H1 (cell line): ENCODE measurements around the gene MTURN. TPM values are rescaled to one million over a fixed set of nuclear protein-coding genes. Genes with fewer than 3 reads are reported as not detected.

ENCODE experiments used
- CTCF ChIA-PET: fragments of 300-600 bp; sonication (Branson Sonifier 250); formaldehyde crosslinking; loops from one replicate; lab custom pipeline; 2021; ENCODE audit not compliant: partially characterized antibody; lab: Charles Lee
- POLR2A ChIA-PET: fragments of 300-600 bp; sonication (Branson Sonifier 250); formaldehyde crosslinking; loops from one replicate; lab custom pipeline; 2021; ENCODE audit warnings: inconsistent platforms; ENCODE audit not compliant: partially characterized antibody; lab: Charles Lee
- DNase-seq, 2 experiments: peaks; one replicate each; pipeline versions ENCODE4 v3.0.0 to v3.0.0-alpha.2; 2010 to 2022; ENCODE audit warnings: low spot score in 2 of 2, low read depth in 1 of 2, mixed read lengths in 1 of 2
- FAIRE-seq: peaks from 2 replicates; lab custom pipeline; 2011; peaks lifted over from hg19 to GRCh38; lab: Jason Lieb, UNC
- H2AFZ ChIP-seq: 2 replicates; pipeline ENCODE4 v1.8.1; 2012; ENCODE audit warnings: low read length, inconsistent platforms
- H2AK5ac ChIP-seq: 2 replicates; pipeline ENCODE4 v1.6.1; 2013; ENCODE audit warnings: low read depth, low read length
- H2BK120ac ChIP-seq: replicated peaks from 2 replicates; pipeline ENCODE3; 2013; ENCODE audit warnings: low read depth, low read length, inconsistent platforms
- H2BK12ac ChIP-seq: 2 replicates; pipeline ENCODE4 v1.6.1; 2013; ENCODE audit warnings: low read depth, low read length
- H2BK15ac ChIP-seq: 2 replicates; pipeline ENCODE4 v1.6.1; 2013; ENCODE audit warnings: low read length
- H2BK20ac ChIP-seq: 2 replicates; pipeline ENCODE4 v1.6.1; 2013; ENCODE audit warnings: low read length
- H2BK5ac ChIP-seq: 2 replicates; pipeline ENCODE4 v1.6.1; 2013; ENCODE audit warnings: low read depth, low read length
- H3K14ac ChIP-seq: 2 replicates; pipeline ENCODE4 v1.6.1; 2013; ENCODE audit warnings: inconsistent platforms; ENCODE audit not compliant: insufficient read length
- H3K18ac ChIP-seq: 2 replicates; pipeline ENCODE4 v1.6.1; 2013; ENCODE audit warnings: low read length; ENCODE audit errors: extremely low read depth
- H3K23ac ChIP-seq: 2 replicates; pipeline ENCODE4 v1.6.1; 2013; ENCODE audit warnings: inconsistent platforms; ENCODE audit not compliant: insufficient read length
- H3K23me2 ChIP-seq: 2 replicates; pipeline ENCODE4 v1.6.1; 2013; ENCODE audit warnings: low read depth, low read length
- H3K27ac ChIP-seq: 2 replicates; pipeline ENCODE4 v1.6.1; 2011; ENCODE audit warnings: low read depth, low read length, inconsistent platforms
- H3K27me3 ChIP-seq, 4 experiments: replicated peaks in 1 of 4; 1 replicate in 1 of 4; 2 replicates in 3 of 4; pipeline versions ENCODE4 v1.6.1 to v1.8.1; 2011 to 2013; ENCODE audit warnings: low read length in 3 of 4, mild to moderate bottlenecking in 3 of 4, inconsistent platforms in 2 of 4, mixed read lengths in 2 of 4, moderate library complexity in 1 of 4; ENCODE audit not compliant: control insufficient read depth in 3 of 4, insufficient read depth in 3 of 4; ENCODE audit errors: extremely low read depth in 1 of 4
- H3K36me3 ChIP-seq, 4 experiments: 2 replicates each; pipeline versions ENCODE4 v1.6.1 to v1.8.1; 2011 to 2013; ENCODE audit warnings: mild to moderate bottlenecking in 4 of 4, low read length in 3 of 4, moderate library complexity in 2 of 4, control low read depth in 1 of 4, inconsistent platforms in 1 of 4; ENCODE audit not compliant: insufficient read depth in 4 of 4, control insufficient read depth in 2 of 4
- H3K4ac ChIP-seq: replicated peaks from 2 replicates; pipeline ENCODE3; 2013; ENCODE audit warnings: low read length, low read depth, mixed read lengths, inconsistent platforms; ENCODE audit not compliant: insufficient read length
- H3K4me1 ChIP-seq, 4 experiments: replicated peaks in 1 of 4; 1 replicate in 1 of 4; 2 replicates in 3 of 4; pipeline versions ENCODE4 v1.6.1 to v1.8.1; 2011 to 2013; ENCODE audit warnings: low read length in 3 of 4, inconsistent platforms in 2 of 4, mixed read lengths in 1 of 4; ENCODE audit not compliant: insufficient read depth in 4 of 4, control insufficient read depth in 3 of 4
- H3K4me2 ChIP-seq, 2 experiments: 2 replicates each; pipeline versions ENCODE4 v1.6.1 to v1.8.1; 2011 to 2013; ENCODE audit warnings: low read depth in 2 of 2, low read length in 2 of 2, control low read depth in 1 of 2, inconsistent platforms in 1 of 2, mild to moderate bottlenecking in 1 of 2; ENCODE audit not compliant: insufficient read depth in 1 of 2
- H3K4me3 ChIP-seq, 4 experiments: fragments of 200-600, 300-600 bp in 1 of 4; sonication (generic), shearing (Covaris generic), sonication (Bioruptor Twin) in 1 of 4; 2 replicates each; pipeline versions ENCODE4 v1.5.1 to v1.8.1; 2011 to 2016; ENCODE audit warnings: low read length in 4 of 4, low read depth in 3 of 4, control low read depth in 2 of 4, inconsistent platforms in 2 of 4, mild to moderate bottlenecking in 2 of 4, mixed read lengths in 1 of 4, moderate library complexity in 1 of 4; ENCODE audit not compliant: insufficient read depth in 2 of 4; ENCODE audit errors: extremely low read depth in 1 of 4
- H3K56ac ChIP-seq: replicated peaks from 2 replicates; pipeline ENCODE3; 2013; ENCODE audit warnings: low read depth, mild to moderate bottlenecking, mixed read lengths, low read length, inconsistent platforms; ENCODE audit not compliant: insufficient read length
- H3K79me1 ChIP-seq: 2 replicates; pipeline ENCODE4 v1.6.1; 2013; ENCODE audit warnings: low read depth, low read length, control low read depth
- H3K79me2 ChIP-seq, 2 experiments: 2 replicates each; pipeline versions ENCODE4 v1.6.1 to v1.8.1; 2012 to 2013; ENCODE audit warnings: low read length in 2 of 2, mild to moderate bottlenecking in 2 of 2, inconsistent platforms in 1 of 2; ENCODE audit not compliant: insufficient read depth in 2 of 2, control insufficient read depth in 1 of 2
- H3K9ac ChIP-seq, 4 experiments: replicated peaks in 1 of 4; 1 replicate in 1 of 4; 2 replicates in 3 of 4; pipeline versions ENCODE4 v1.6.1 to v1.8.1; 2011 to 2013; ENCODE audit warnings: low read depth in 3 of 4, low read length in 3 of 4, control low read depth in 2 of 4, mild to moderate bottlenecking in 2 of 4, moderate library complexity in 2 of 4, inconsistent platforms in 1 of 4; ENCODE audit errors: extremely low read depth in 1 of 4
- H3K9me3 ChIP-seq, 2 experiments: 2 replicates each; pipeline versions ENCODE4 v1.6.1 to v1.8.1; 2012 to 2013; ENCODE audit warnings: mild to moderate bottlenecking in 2 of 2, moderate library complexity in 2 of 2, control low read depth in 1 of 2, inconsistent platforms in 1 of 2, low read depth in 1 of 2, low read length in 1 of 2, mixed read lengths in 1 of 2; ENCODE audit not compliant: insufficient read depth in 2 of 2
- H4K20me1 ChIP-seq, 2 experiments: replicated peaks in 1 of 2; 2 replicates each; pipeline versions ENCODE3 to v1.8.1; 2011 to 2013; ENCODE audit warnings: inconsistent platforms in 2 of 2, low read length in 2 of 2, mild to moderate bottlenecking in 1 of 2; ENCODE audit not compliant: insufficient read depth in 2 of 2, control insufficient read depth in 1 of 2
- H4K5ac ChIP-seq: 2 replicates; pipeline ENCODE4 v1.6.1; 2013; ENCODE audit warnings: low read length, low read depth, mixed read lengths, inconsistent platforms; ENCODE audit not compliant: insufficient read length
- H4K8ac ChIP-seq: 2 replicates; pipeline ENCODE4 v1.8.0; 2013; ENCODE audit warnings: mild to moderate bottlenecking, moderate library complexity, low read length, inconsistent platforms; ENCODE audit not compliant: insufficient read depth; ENCODE audit errors: extremely low read depth
- H4K91ac ChIP-seq: replicated peaks from 2 replicates; pipeline ENCODE3; 2013; ENCODE audit warnings: low read length, mixed read lengths, inconsistent platforms; ENCODE audit not compliant: insufficient read length
- ATF2 ChIP-seq: IDR thresholded peaks from 2 replicates; pipeline ENCODE4 v1.6.1; 2012; ENCODE audit warnings: low read length, inconsistent platforms
- CBX8 ChIP-seq: fragments of 300-800, 300-1000 bp; sonication (generic); IDR thresholded peaks from 2 replicates; pipeline ENCODE4 v1.7.1; 2016; ENCODE audit warnings: low read depth, low read length, borderline replicate concordance
- CHD2 ChIP-seq: IDR thresholded peaks from 2 replicates; pipeline ENCODE4 v1.6.1; 2012; ENCODE audit warnings: low read length, improper control_type of control experiment
- HDAC6 ChIP-seq: IDR thresholded peaks from one replicate; pipeline ENCODE4 v1.7.1; 2012; ENCODE audit warnings: low read depth, mild to moderate bottlenecking, inconsistent platforms, low read length, moderate library complexity
- SIRT6 ChIP-seq: IDR thresholded peaks from one replicate; pipeline ENCODE4 v1.7.1; 2012; ENCODE audit warnings: low read length, inconsistent platforms
- TBP ChIP-seq: IDR thresholded peaks from 2 replicates; pipeline ENCODE4 v1.6.1; 2011; ENCODE audit warnings: low read depth, low read length, improper control_type of control experiment
- TCF12 ChIP-seq: IDR thresholded peaks from 2 replicates; pipeline ENCODE4 v1.6.1; 2011; ENCODE audit warnings: low read depth, mild to moderate bottlenecking, low read length
- WGBS, 2 experiments: shearing (Covaris generic) in 1 of 2; methylation state at CpG; one replicate each; pipeline versions ENCODE4 v1.1.6 to v1.1.7; 2013 to 2015; ENCODE audit warnings: low lambda C conversion rate in 2 of 2, mixed read lengths in 2 of 2, inconsistent platforms in 1 of 2, low coverage in 1 of 2, missing lambda C conversion rate in 1 of 2; ENCODE audit not compliant: insufficient replicate concordance in 2 of 2, insufficient coverage in 1 of 2, insufficient read length in 1 of 2; ENCODE audit errors: extremely low coverage in 1 of 2, missing lambda C conversion rate in 1 of 2; 5-methylcytosine and 5-hydroxymethylcytosine counted together
- polyA plus RNA-seq, 7 experiments: library from polyadenylated mRNA; depleted of rRNA in 3 of 7; stranded (reverse) in 5 of 7; unstranded in 2 of 7; fragments of >200 nt in 5 of 7; fragments of 200-250 nt in 2 of 7; gene quantifications; 1 replicate in 5 of 7; 2 replicates in 1 of 7; 4 replicates in 1 of 7; pipeline versions ENCODE4 v1.2.1 to v1.2.3, GENCODE V29; 2011 to 2013; ENCODE audit warnings: missing spikeins in 2 of 7, mixed read lengths in 2 of 7
- total RNA-seq: library from RNA; stranded (reverse); fragmentation: NEBNext Ultra II Directional; extraction: Animal tissue kit (Norgen Biotek cat#: 25700); gene quantifications from 2 replicates; pipeline ENCODE4 v1.2.1, GENCODE V29; 2021

Gene MTURN
- total and polyA plus RNA-seq, 2 of the 8 experiments (the other 6 are each of a cell fraction or from before 2014, with no cell fraction given), result 2.6 to 5.8 TPM

DNA sequence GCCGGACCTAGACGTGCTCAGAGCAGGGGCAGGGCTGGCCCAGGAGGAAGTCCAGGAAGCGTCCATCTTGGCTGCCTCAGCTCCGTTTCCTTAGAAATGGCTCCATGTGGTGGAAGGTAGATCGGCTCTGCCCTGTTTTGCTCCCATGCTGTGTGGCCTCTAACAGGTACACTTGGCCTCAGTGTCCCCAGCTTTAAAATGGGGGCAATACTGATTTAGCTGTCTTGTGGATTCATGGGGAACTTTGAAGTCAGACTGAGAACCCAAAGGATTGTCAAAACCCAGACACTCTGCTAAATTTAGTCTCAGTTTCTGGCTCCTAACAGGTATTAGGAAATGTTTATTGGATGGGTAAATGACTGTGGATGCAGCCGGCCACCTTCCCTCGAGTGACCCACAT, 15.9 kb downstream of the MTURN start:
- 94% methylated on average over 7 of the region's 7 CpGs; no CpG with 5 or more reads in 1 of the 2 experiments for WGBS, 2 experiments
- Histone ChIP-seq H2BK15ac (no peak overlapping the region), H2AFZ (no peak overlapping the region), H3K4me1 (peaks cover 0 to 3% (median 1%) of the 10 kb centered on the region in 4 experiments; a peak in 3 of 7 replicates), H3K18ac (no peak overlapping the region), H4K5ac (no peak overlapping the region), H3K56ac (no peak overlapping the region), H3K27ac (no peak overlapping the region), H3K4ac (no peak overlapping the region), H4K20me1 (no peaks in the 10 kb centered on the region), H2AK5ac (no peak overlapping the region), H4K91ac (no peak overlapping the region), H3K36me3 (no peaks in the 10 kb centered on the region), H3K23ac (no peak overlapping the region), H2BK5ac (no peak overlapping the region), H2BK20ac (no peak overlapping the region), H3K27me3 (no peaks in the 10 kb centered on the region; a peak in 1 of 7 replicates), H3K9ac (no peak overlapping the region), H3K14ac (no peak overlapping the region), H3K79me2 (no peaks in the 10 kb centered on the region), H3K4me3 (no peak overlapping the region), H3K9me3 (no peaks in the 10 kb centered on the region), H3K79me1 (no peaks in the 10 kb centered on the region), H2BK120ac (no peak overlapping the region), H3K23me2 (no peaks in the 10 kb centered on the region), H3K4me2 (no peak overlapping the region), H2BK12ac (no peak overlapping the region), H4K8ac (no peak overlapping the region)
- FAIRE-seq, result no peak
- no peak for DNase-seq
- POLR2A ChIA-PET, result no interaction called here
- no peak for TF ChIP-seq CHD2
- no peak for TF ChIP-seq CBX8
- TF ChIP-seq ATF2, result no peak
- TF ChIP-seq HDAC6, result no peak
- TF ChIP-seq TCF12, result no peak
- no peak for TF ChIP-seq TBP
- TF ChIP-seq SIRT6, result no peak
- CTCF ChIA-PET, result no interaction called here
